SK-N-SH (cell line): Measurements from ENCODE around the gene MAT1A. TPM values are rescaled to one million over a fixed set of nuclear protein-coding genes. Genes with fewer than 3 reads are reported as not detected.

Source experiments
- CTCF ChIA-PET: fragments of 300-600, 350-600 bp; formaldehyde crosslinking; extraction: SDS; loops from one replicate; lab custom pipeline; 2021; lab: Yijun Ruan, JAX
- POLR2A ChIA-PET: fragments of 350-600 bp; sonication (Branson Sonifier 250); formaldehyde crosslinking; extraction: SDS; loops from one replicate; lab custom pipeline; 2020; ENCODE audit warnings: antibody characterized with exemption, inconsistent platforms; lab: Yijun Ruan, JAX
- DNase-seq: peaks from one replicate; pipeline ENCODE4 v3.0.0; 2012
- H2AFZ ChIP-seq: fragments of 200-600 bp; sonication (generic); 2 replicates; pipeline ENCODE4 v1.8.1; 2016; ENCODE audit warnings: antibody characterized with exemption, mild to moderate bottlenecking, low read depth
- H3F3A ChIP-seq: fragments of 200-600 bp; sonication (generic); replicated peaks from 2 replicates; pipeline ENCODE3; 2016; ENCODE audit warnings: antibody characterized with exemption, mild to moderate bottlenecking; ENCODE audit not compliant: insufficient read depth
- H3K27ac ChIP-seq, 2 experiments: fragments of 200-500 bp in 1 of 2; fragments of 200-600 bp in 1 of 2; sonication (Bioruptor generic) in 1 of 2; sonication (generic), shearing (Covaris generic) in 1 of 2; 2 replicates each; pipeline versions ENCODE4 v1.5.1 to v1.6.1; 2014 to 2016; ENCODE audit warnings: low read depth in 2 of 2, inconsistent platforms in 1 of 2, low read length in 1 of 2, mild to moderate bottlenecking in 1 of 2, mixed read lengths in 1 of 2
- H3K27me3 ChIP-seq: fragments of 200-600 bp; sonication (generic), shearing (Covaris generic); 2 replicates; pipeline ENCODE4 v1.6.1; 2016; ENCODE audit warnings: mixed run types; ENCODE audit not compliant: insufficient read depth
- H3K36me3 ChIP-seq, 2 experiments: fragments of 200-500 bp in 1 of 2; fragments of 200-600 bp in 1 of 2; sonication (Bioruptor generic) in 1 of 2; sonication (generic) in 1 of 2; replicated peaks in 1 of 2; 2 replicates each; pipeline versions ENCODE3 to v1.5.1; 2014 to 2016; ENCODE audit warnings: low read length in 1 of 2, mild to moderate bottlenecking in 1 of 2; ENCODE audit not compliant: insufficient read depth in 2 of 2, control insufficient read depth in 1 of 2
- H3K4me1 ChIP-seq, 2 experiments: fragments of 200-500 bp in 1 of 2; fragments of 200-600 bp in 1 of 2; sonication (Bioruptor generic) in 1 of 2; sonication (generic), shearing (Covaris generic) in 1 of 2; 2 replicates each; pipeline versions ENCODE4 v1.5.1 to v1.6.1; 2014 to 2016; ENCODE audit warnings: low read depth in 1 of 2, low read length in 1 of 2, mixed run types in 1 of 2; ENCODE audit not compliant: insufficient read depth in 2 of 2, control insufficient read depth in 1 of 2
- H3K4me2 ChIP-seq: fragments of 200-600 bp; sonication (generic), shearing (Covaris generic); 2 replicates; pipeline ENCODE4 v1.6.1; 2017; ENCODE audit warnings: mixed run types
- H3K4me3 ChIP-seq, 2 experiments: fragments of 200-500 bp in 1 of 2; fragments of 200-600 bp in 1 of 2; sonication (Bioruptor generic) in 1 of 2; sonication (generic), shearing (Covaris generic) in 1 of 2; 2 replicates each; pipeline versions ENCODE4 v1.5.1 to v1.8.1; 2014 to 2016; ENCODE audit warnings: low read depth in 2 of 2, inconsistent platforms in 1 of 2, low read length in 1 of 2, mild to moderate bottlenecking in 1 of 2, mixed read lengths in 1 of 2, moderate library complexity in 1 of 2
- H3K79me2 ChIP-seq: fragments of 200-600 bp; sonication (generic); 2 replicates; pipeline ENCODE4 v1.8.1; 2017; ENCODE audit warnings: mild to moderate bottlenecking; ENCODE audit not compliant: insufficient read depth
- H3K9ac ChIP-seq: fragments of 200-600 bp; sonication (generic); 2 replicates; pipeline ENCODE4 v1.6.1; 2017; ENCODE audit warnings: mixed run types
- H3K9me2 ChIP-seq: fragments of 200-600 bp; sonication (generic); 2 replicates; pipeline ENCODE4 v1.6.1; 2017; ENCODE audit warnings: mixed run types
- H3K9me3 ChIP-seq: fragments of 200-600 bp; sonication (generic); 2 replicates; pipeline ENCODE4 v1.6.1; 2017; ENCODE audit warnings: mixed run types, mild to moderate bottlenecking, moderate library complexity
- H4K20me1 ChIP-seq: fragments of 200-600 bp; sonication (generic); 2 replicates; pipeline ENCODE4 v1.6.1; 2017; ENCODE audit warnings: mild to moderate bottlenecking, mixed run types; ENCODE audit not compliant: insufficient read depth
- CHD2 ChIP-seq: fragments of 150-350 bp; IDR thresholded peaks from 2 replicates; pipeline ENCODE4 v1.6.1; 2018; ENCODE audit warnings: low read length; ENCODE audit not compliant: partially characterized antibody
- ELF1 ChIP-seq: IDR thresholded peaks from 2 replicates; pipeline ENCODE4 v1.4.0; 2012
- EZH2phosphoT487 ChIP-seq: fragments of 200-600 bp; sonication (generic); IDR thresholded peaks from 2 replicates; pipeline ENCODE4 v1.6.1; 2017; ENCODE audit warnings: low read depth, mixed run types, mild to moderate bottlenecking, antibody characterized with exemption, moderate library complexity, borderline replicate concordance
- FOXM1 ChIP-seq: IDR thresholded peaks from 2 replicates; pipeline ENCODE4 v1.4.0; 2012; ENCODE audit warnings: low read depth, mild to moderate bottlenecking
- GABPA ChIP-seq: IDR thresholded peaks from 2 replicates; pipeline ENCODE4 v1.4.0; 2012; ENCODE audit warnings: low read depth, mild to moderate bottlenecking
- JUND ChIP-seq: IDR thresholded peaks from 2 replicates; pipeline ENCODE4 v1.4.0; 2012
- NFIC ChIP-seq: IDR thresholded peaks from 2 replicates; pipeline ENCODE4 v1.4.0; 2012; ENCODE audit warnings: borderline replicate concordance
- POLR2AphosphoS5 ChIP-seq: IDR thresholded peaks from 2 replicates; pipeline ENCODE4 v1.6.1; 2012; ENCODE audit warnings: low read depth, low read length
- RXRA ChIP-seq: IDR thresholded peaks from 2 replicates; pipeline ENCODE4 v1.4.0; 2012; ENCODE audit warnings: low read depth, mild to moderate bottlenecking, borderline replicate concordance
- SIN3A ChIP-seq: IDR thresholded peaks from 2 replicates; pipeline ENCODE4 v1.6.1; 2012; ENCODE audit warnings: low read depth, mild to moderate bottlenecking, low read length, moderate library complexity, borderline replicate concordance
- SMC3 ChIP-seq: IDR thresholded peaks from 2 replicates; pipeline ENCODE4 v1.6.1; 2012; ENCODE audit warnings: low read depth, low read length, improper control_type of control experiment
- TCF12 ChIP-seq: IDR thresholded peaks from 2 replicates; pipeline ENCODE4 v1.4.0; 2012
- WGBS: methylation state at CpG from one replicate; pipeline ENCODE4 v1.1.6; 2017; ENCODE audit warnings: low lambda C conversion rate; 5-methylcytosine and 5-hydroxymethylcytosine counted together
- polyA plus RNA-seq, 3 experiments: library from polyadenylated mRNA; depleted of rRNA; stranded (reverse); fragments of >200 nt; gene quantifications; 2 replicates each; pipeline ENCODE4 v1.2.3, GENCODE V29; 2012
- TF ChIP-seq, protein P1 (sequence below): fragments of 150-350 bp; IDR thresholded peaks from 2 replicates; pipeline ENCODE4 v1.6.1; 2017; ENCODE audit warnings: antibody characterized with exemption, low read length, low read depth, borderline replicate concordance
- TF ChIP-seq, protein P2 (sequence below): IDR thresholded peaks from 2 replicates; pipeline ENCODE4; 2012
- TF ChIP-seq, protein P3 (sequence below): IDR thresholded peaks from 2 replicates; pipeline ENCODE4 v1.4.0; 2012; ENCODE audit warnings: low read depth
- TF ChIP-seq, protein P4 (sequence below): IDR thresholded peaks from 2 replicates; pipeline ENCODE4 v1.4.0; 2012; ENCODE audit warnings: low read depth, borderline replicate concordance

The MAT1A gene
- polyA plus RNA-seq, 1 of the 3 experiments (the other 2 are of a cell fraction): 0.03 TPM

DNA sequence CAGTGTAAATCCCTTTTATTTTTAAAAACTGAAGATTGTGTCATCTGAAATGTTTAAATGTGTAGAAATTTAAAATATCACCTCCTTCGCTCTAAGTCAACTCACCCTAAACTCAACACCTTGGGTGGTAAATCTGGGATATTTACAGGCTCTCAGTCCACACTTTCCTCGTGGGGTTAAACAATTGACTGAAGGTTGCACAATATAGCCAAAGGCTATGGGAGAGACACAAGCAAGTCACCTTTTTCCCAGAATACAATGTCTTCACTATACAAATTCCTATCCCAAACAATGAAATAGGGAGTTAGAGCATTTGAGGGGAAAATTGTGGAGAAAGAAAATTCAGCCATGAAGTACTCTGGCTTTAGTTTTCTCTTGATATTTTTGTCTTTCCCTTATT is 32.7 kb upstream of the MAT1A start (continued):
- TF ChIP-seq, protein P1, sequence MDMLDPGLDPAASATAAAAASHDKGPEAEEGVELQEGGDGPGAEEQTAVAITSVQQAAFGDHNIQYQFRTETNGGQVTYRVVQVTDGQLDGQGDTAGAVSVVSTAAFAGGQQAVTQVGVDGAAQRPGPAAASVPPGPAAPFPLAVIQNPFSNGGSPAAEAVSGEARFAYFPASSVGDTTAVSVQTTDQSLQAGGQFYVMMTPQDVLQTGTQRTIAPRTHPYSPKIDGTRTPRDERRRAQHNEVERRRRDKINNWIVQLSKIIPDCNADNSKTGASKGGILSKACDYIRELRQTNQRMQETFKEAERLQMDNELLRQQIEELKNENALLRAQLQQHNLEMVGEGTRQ: no peak
- TF ChIP-seq, protein P2, sequence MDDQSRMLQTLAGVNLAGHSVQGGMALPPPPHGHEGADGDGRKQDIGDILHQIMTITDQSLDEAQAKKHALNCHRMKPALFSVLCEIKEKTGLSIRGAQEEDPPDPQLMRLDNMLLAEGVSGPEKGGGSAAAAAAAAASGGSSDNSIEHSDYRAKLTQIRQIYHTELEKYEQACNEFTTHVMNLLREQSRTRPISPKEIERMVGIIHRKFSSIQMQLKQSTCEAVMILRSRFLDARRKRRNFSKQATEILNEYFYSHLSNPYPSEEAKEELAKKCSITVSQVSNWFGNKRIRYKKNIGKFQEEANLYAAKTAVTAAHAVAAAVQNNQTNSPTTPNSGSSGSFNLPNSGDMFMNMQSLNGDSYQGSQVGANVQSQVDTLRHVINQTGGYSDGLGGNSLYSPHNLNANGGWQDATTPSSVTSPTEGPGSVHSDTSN: no peak
- TF ChIP-seq SMC3: no peak
- TF ChIP-seq POLR2AphosphoS5: no peak
- TF ChIP-seq TCF12: no peak
- no peak for TF ChIP-seq EZH2phosphoT487
- TF ChIP-seq, all 33 proteins: peak for 0

DNA sequence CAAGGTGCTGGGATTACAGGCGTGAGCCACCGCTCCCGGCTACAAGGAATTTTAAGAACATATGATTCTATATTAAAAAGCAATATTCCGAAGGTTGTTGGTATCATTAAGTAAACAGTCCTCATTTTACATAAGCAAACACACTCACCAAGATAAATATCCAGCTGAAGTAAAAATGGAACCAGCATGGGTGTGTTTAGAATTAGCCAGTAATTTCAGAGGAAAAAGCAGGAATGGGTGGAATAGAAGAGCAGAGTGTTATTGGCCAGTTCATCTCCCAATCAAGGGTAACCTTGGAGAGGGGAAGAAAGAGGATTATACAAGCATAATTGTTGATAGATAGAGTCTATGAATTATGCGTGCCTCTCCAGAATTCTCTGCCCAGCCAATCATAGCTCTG is 31.7 kb upstream of the MAT1A start:
- Histone ChIP-seq H3K9me3 (no peaks in the 10 kb centered on the region), H2AFZ (no peak overlapping the region), H3K9me2 (no peaks in the 10 kb centered on the region), H3K36me3 (no peaks in the 10 kb centered on the region), H3K79me2 (no peaks in the 10 kb centered on the region), H3K4me1 (no peaks in the 10 kb centered on the region), H3K4me2 (no peak overlapping the region), H3K27me3 (no peaks in the 10 kb centered on the region), H3F3A (no peaks in the 10 kb centered on the region), H3K9ac (no peak overlapping the region), H4K20me1 (no peaks in the 10 kb centered on the region), H3K27ac (no peak overlapping the region), H3K4me3 (no peak overlapping the region)
- POLR2A ChIA-PET: no interaction called here
- DNase-seq: no peak
- TF ChIP-seq, protein P3, sequence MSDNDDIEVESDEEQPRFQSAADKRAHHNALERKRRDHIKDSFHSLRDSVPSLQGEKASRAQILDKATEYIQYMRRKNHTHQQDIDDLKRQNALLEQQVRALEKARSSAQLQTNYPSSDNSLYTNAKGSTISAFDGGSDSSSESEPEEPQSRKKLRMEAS: no peak
- TF ChIP-seq, protein P2: no peak
- TF ChIP-seq FOXM1: no peak
- TF ChIP-seq SIN3A: no peak
- no peak for TF ChIP-seq JUND
- no peak for TF ChIP-seq GABPA
- TF ChIP-seq RXRA: no peak
- no peak for TF ChIP-seq ELF1
- no peak for TF ChIP-seq NFIC
- TF ChIP-seq, protein P4, sequence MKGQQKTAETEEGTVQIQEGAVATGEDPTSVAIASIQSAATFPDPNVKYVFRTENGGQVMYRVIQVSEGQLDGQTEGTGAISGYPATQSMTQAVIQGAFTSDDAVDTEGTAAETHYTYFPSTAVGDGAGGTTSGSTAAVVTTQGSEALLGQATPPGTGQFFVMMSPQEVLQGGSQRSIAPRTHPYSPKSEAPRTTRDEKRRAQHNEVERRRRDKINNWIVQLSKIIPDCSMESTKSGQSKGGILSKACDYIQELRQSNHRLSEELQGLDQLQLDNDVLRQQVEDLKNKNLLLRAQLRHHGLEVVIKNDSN: no peak
- no peak for TF ChIP-seq CHD2
- 74% methylated on average over 5 of the region's 5 CpGs for WGBS
- CTCF ChIA-PET: no interaction called here
